HepG2 (cell line): ENCODE results near the gene C1R. TPM values are rescaled to one million over a fixed set of nuclear protein-coding genes. Genes with fewer than 3 reads are reported as not detected.

Source experiments
- KLF12 ChIP-seq: sonication (generic); formaldehyde crosslinking; IDR thresholded peaks from 2 replicates; pipeline ENCODE4 v1.4.0; 2020; ENCODE audit warnings: missing genetic modification reagents, borderline replicate concordance
- RBM22 ChIP-seq: fragments of 200-400 bp; formaldehyde crosslinking; optimal IDR thresholded peaks from 2 replicates; pipeline ENCODE3; 2017; ENCODE audit warnings: mild to moderate bottlenecking, low read length, moderate library complexity
- SP140L ChIP-seq: sonication (generic); formaldehyde crosslinking; IDR thresholded peaks from 2 replicates; pipeline ENCODE4 v1.4.0; 2020; ENCODE audit warnings: missing genetic modification reagents, borderline replicate concordance
- UBTF ChIP-seq: sonication (generic); formaldehyde crosslinking; IDR thresholded peaks from 2 replicates; pipeline ENCODE4 v1.4.0; 2020; ENCODE audit warnings: mild to moderate bottlenecking, missing genetic modification reagents
- ZBTB40 ChIP-seq, 2 experiments: fragments of 450-650 bp in 1 of 2; sonication (generic) in 1 of 2; formaldehyde crosslinking in 1 of 2; IDR thresholded peaks; 2 replicates each; pipeline versions ENCODE4 v1.6.1 to v1.8.0; 2016 to 2022; ENCODE audit warnings: antibody characterized with exemption in 1 of 2, mild to moderate bottlenecking in 1 of 2, missing genetic modification reagents in 1 of 2
- ZNF44 ChIP-seq: sonication (generic); formaldehyde crosslinking; IDR thresholded peaks from 2 replicates; pipeline ENCODE4 v1.5.1; 2020; ENCODE audit warnings: mild to moderate bottlenecking, missing genetic modification reagents
- ZNF616 ChIP-seq: sonication (generic); formaldehyde crosslinking; IDR thresholded peaks from 2 replicates; pipeline ENCODE4 v1.5.0; 2020; ENCODE audit warnings: low read depth, mild to moderate bottlenecking, missing genetic modification reagents
- ZNF737 ChIP-seq: sonication (generic); formaldehyde crosslinking; IDR thresholded peaks from 2 replicates; pipeline ENCODE4 v1.5.0; 2020; ENCODE audit warnings: missing genetic modification reagents, mild to moderate bottlenecking, borderline replicate concordance
- polyA plus RNA-seq, 8 experiments: library from polyadenylated mRNA; depleted of rRNA in 3 of 8; stranded (reverse) in 7 of 8; unstranded in 1 of 8; fragments of >200 nt; fragmentation: Illumina TruSeq in 4 of 8; extraction: Trizol in 4 of 8; gene quantifications; 2 replicates each; pipeline versions ENCODE4 v1.2.1 to v1.2.3, GENCODE V29; 2011 to 2016; ENCODE audit warnings: low read depth in 4 of 8, missing spikeins in 1 of 8, mixed read lengths in 1 of 8; ENCODE audit not compliant: insufficient read depth in 1 of 8
- total RNA-seq, 5 experiments: library from RNA; depleted of rRNA; stranded (reverse); fragments of >200 nt; fragmentation: Illumina TruSeq; extraction: Trizol; gene quantifications; 2 replicates each; pipeline ENCODE4 v1.2.3, GENCODE V29; 2016; ENCODE audit warnings: low read depth in 1 of 5
- TF ChIP-seq, protein P1 (sequence below): sonication (generic); formaldehyde crosslinking; IDR thresholded peaks from 2 replicates; pipeline ENCODE4 v1.4.0; 2020; ENCODE audit warnings: missing genetic modification reagents, borderline replicate concordance

The C1R gene
- total and polyA plus RNA-seq, 2 of the 13 experiments (the other 11 are each of a cell fraction or from before 2014, with no cell fraction given): 3.5 to 6.5 TPM

DNA sequence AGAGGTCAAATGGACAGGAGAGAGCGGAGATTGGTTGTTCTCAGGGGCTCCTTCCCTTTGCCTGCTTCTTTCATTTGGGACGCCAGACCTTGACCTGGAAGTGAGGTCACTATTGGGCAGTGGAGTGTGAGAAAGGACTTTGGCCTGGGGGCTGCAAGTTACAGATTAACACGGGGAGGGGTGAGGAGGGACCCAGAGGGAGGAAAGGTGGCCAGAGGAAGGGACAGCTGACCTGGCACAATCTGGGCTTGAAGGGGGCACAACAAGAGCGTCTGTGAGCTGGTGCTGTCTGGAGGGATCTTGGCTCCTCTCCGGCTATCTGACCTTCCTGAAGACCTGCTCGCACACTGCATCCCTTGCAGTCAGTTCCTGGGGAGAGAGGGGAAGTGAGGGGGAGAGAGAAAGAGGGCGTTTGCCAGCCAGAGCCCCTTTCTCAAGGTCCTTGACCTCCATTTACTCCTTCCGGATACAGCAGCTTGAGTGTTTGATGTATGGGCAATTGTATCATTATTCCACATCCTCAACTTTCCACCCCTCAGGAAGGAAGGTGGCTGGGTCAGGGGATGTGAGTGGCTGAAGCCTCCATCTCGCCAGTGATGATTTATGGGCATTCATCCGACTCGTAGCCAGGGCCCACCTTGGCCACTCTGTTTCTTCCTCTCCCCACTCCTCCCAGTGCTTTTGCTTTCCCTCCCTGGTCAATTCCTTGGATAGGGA, 31.7 kb upstream of the C1R start (continued):
- TF ChIP-seq ZBTB40 (IDR thresholded peaks at IDR 0.05): no peak
- no peak; the same call in 1 of the 2 replicates for TF ChIP-seq ZBTB40 (CRISPR knock-in tag; IDR thresholded peaks at IDR 0.05)
- TF ChIP-seq SP140L (CRISPR knock-in tag): no peak
- TF ChIP-seq KLF12: no peak
- TF ChIP-seq ZNF44 (CRISPR knock-in tag): no peak
- no peak for TF ChIP-seq RBM22
- TF ChIP-seq, protein P1, sequence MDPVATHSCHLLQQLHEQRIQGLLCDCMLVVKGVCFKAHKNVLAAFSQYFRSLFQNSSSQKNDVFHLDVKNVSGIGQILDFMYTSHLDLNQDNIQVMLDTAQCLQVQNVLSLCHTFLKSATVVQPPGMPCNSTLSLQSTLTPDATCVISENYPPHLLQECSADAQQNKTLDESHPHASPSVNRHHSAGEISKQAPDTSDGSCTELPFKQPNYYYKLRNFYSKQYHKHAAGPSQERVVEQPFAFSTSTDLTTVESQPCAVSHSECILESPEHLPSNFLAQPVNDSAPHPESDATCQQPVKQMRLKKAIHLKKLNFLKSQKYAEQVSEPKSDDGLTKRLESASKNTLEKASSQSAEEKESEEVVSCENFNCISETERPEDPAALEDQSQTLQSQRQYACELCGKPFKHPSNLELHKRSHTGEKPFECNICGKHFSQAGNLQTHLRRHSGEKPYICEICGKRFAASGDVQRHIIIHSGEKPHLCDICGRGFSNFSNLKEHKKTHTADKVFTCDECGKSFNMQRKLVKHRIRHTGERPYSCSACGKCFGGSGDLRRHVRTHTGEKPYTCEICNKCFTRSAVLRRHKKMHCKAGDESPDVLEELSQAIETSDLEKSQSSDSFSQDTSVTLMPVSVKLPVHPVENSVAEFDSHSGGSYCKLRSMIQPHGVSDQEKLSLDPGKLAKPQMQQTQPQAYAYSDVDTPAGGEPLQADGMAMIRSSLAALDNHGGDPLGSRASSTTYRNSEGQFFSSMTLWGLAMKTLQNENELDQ (CRISPR knock-in tag): no peak
- no peak for TF ChIP-seq ZNF737 (CRISPR knock-in tag)
- no peak for TF ChIP-seq ZNF616 (CRISPR knock-in tag)
- TF ChIP-seq UBTF (CRISPR knock-in tag): 0 out of 2 replicates have a peak, but pooled peaks have one; percentile 8
